ENCODE results near the gene NAA16.

NAA16 gene

GRCh38 chr13:41291246-41291645 lies 19.8 kb upstream of the NAA16 start:
- Histone ChIP-seq H3K4me3 (IDR thresholded peaks at IDR 0.05; ENCODE audit: insufficient read depth, low read depth, low read length) (no peak overlapping the region), H4K20me1 (ENCODE audit: insufficient read depth) (no peaks in the 10 kb centered on the region), H3K27ac (no peak overlapping the region), H3K27me3 (ENCODE audit: insufficient read depth, low read depth) (no peaks in the 10 kb centered on the region), H3K9ac (no peak overlapping the region), H3K79me2 (ENCODE audit: insufficient read depth, low read depth) (no peaks in the 10 kb centered on the region), H2AFZ (ENCODE audit: low read depth) (no peak overlapping the region), H3K36me3 (ENCODE audit: insufficient read depth) (no peaks in the 10 kb centered on the region), H3K4me1 (ENCODE audit: low read depth, poor library complexity, severe bottlenecking) (no peaks in the 10 kb centered on the region), H3K4me2 (no peak overlapping the region)
- no peak for TF ChIP-seq CTCF (conservative IDR thresholded peaks at IDR 0.05; ENCODE audit: low read depth, low read length)

- Histone ChIP-seq H3K4me3 (IDR thresholded peaks at IDR 0.05; ENCODE audit: insufficient read depth, low read depth, low read length) (no peak overlapping the region), H3K27ac (no peak overlapping the region), H3K27me3 (ENCODE audit: insufficient read depth, low read depth) (no peaks in the 10 kb centered on the region; the same call in 1 of the 2 replicates), H2AFZ (ENCODE audit: low read depth) (no peak overlapping the region), H3K79me2 (ENCODE audit: insufficient read depth, low read depth) (no peaks in the 10 kb centered on the region), H3K4me2 (no peak overlapping the region), H3K36me3 (ENCODE audit: insufficient read depth) (no peaks in the 10 kb centered on the region), H3K4me1 (ENCODE audit: low read depth, poor library complexity, severe bottlenecking) (no peaks in the 10 kb centered on the region), H3K9ac (no peak overlapping the region), H4K20me1 (ENCODE audit: insufficient read depth) (no peaks in the 10 kb centered on the region)
- no peak for TF ChIP-seq CTCF (conservative IDR thresholded peaks at IDR 0.05; ENCODE audit: low read depth, low read length)
Observed at GRCh38 chr13:41293272-41293671, 17.8 kb upstream of the NAA16 start.

GRCh38 chr13:41294914-41295313 lies 16.2 kb upstream of the NAA16 start:
- Histone ChIP-seq H2AFZ (ENCODE audit: low read depth) (no peak overlapping the region), H3K79me2 (ENCODE audit: insufficient read depth, low read depth) (no peaks in the 10 kb centered on the region), H3K4me3 (IDR thresholded peaks at IDR 0.05; ENCODE audit: insufficient read depth, low read depth, low read length) (no peak overlapping the region), H3K27me3 (ENCODE audit: insufficient read depth, low read depth) (no peaks in the 10 kb centered on the region; the same call in 1 of the 2 replicates), H3K36me3 (ENCODE audit: insufficient read depth) (no peaks in the 10 kb centered on the region), H3K9ac (no peak overlapping the region), H3K4me1 (ENCODE audit: low read depth, poor library complexity, severe bottlenecking) (peaks cover 8% of the 10 kb centered on the region), H3K27ac (no peak overlapping the region), H4K20me1 (ENCODE audit: insufficient read depth) (no peaks in the 10 kb centered on the region), H3K4me2 (no peak overlapping the region)
- no peak for TF ChIP-seq CTCF (conservative IDR thresholded peaks at IDR 0.05; ENCODE audit: low read depth, low read length)

GRCh38 chr13:41295973-41296372 lies 15.1 kb upstream of the NAA16 start:
- Histone ChIP-seq H3K9ac (no peak overlapping the region), H3K4me1 (ENCODE audit: low read depth, poor library complexity, severe bottlenecking) (peaks cover 10% of the 10 kb centered on the region), H3K4me2 (no peak overlapping the region), H3K27me3 (ENCODE audit: insufficient read depth, low read depth) (no peaks in the 10 kb centered on the region; the same call in 1 of the 2 replicates), H3K27ac (no peak overlapping the region), H3K4me3 (IDR thresholded peaks at IDR 0.05; ENCODE audit: insufficient read depth, low read depth, low read length) (no peak overlapping the region), H3K79me2 (ENCODE audit: insufficient read depth, low read depth) (no peaks in the 10 kb centered on the region), H4K20me1 (ENCODE audit: insufficient read depth) (no peaks in the 10 kb centered on the region), H2AFZ (ENCODE audit: low read depth) (no peak overlapping the region), H3K36me3 (ENCODE audit: insufficient read depth) (no peaks in the 10 kb centered on the region)
- no peak for TF ChIP-seq CTCF (conservative IDR thresholded peaks at IDR 0.05; ENCODE audit: low read depth, low read length)

Data from KMS-11 (cell line).